OCI-LY7 (cell line): ENCODE measurements around the gene RAD54L2.

Experiments
- EZH2phosphoT487 ChIP-seq: fragments of 200-600 bp; sonication (generic); IDR thresholded peaks from 2 replicates; pipeline ENCODE4 v1.6.1; 2018; ENCODE audit warnings: low read depth, borderline replicate concordance, mild to moderate bottlenecking, mixed run types, antibody characterized with exemption, low read length, moderate library complexity, mixed read lengths
- TF ChIP-seq, protein P1 (sequence below): fragments of 200-600 bp; sonication (generic); conservative IDR thresholded peaks from 2 replicates; pipeline ENCODE4 v1.5.1; 2014; ENCODE audit warnings: mild to moderate bottlenecking, antibody characterized with exemption, low read length, moderate library complexity, mixed read lengths

DNA sequence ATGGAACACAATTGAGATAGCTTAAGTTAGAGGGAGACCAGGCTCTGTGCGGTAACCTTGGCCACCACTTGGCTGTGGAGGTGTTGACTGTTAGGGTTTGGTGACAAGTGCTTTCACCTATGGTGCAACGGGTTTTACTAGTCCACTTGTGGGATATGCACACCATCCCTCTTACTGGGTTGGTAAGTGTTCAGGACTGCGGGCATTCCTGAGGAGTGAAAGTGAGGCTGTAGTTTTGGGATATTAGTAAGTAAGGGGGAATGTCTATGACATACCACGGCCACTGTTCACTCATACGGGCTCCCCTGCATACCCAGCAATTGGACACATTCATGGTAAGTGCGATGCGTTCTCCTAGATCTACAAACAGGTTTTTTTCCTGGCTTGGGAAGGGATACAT, 8.0 kb upstream of the RAD54L2 start:
- TF ChIP-seq, protein P1, sequence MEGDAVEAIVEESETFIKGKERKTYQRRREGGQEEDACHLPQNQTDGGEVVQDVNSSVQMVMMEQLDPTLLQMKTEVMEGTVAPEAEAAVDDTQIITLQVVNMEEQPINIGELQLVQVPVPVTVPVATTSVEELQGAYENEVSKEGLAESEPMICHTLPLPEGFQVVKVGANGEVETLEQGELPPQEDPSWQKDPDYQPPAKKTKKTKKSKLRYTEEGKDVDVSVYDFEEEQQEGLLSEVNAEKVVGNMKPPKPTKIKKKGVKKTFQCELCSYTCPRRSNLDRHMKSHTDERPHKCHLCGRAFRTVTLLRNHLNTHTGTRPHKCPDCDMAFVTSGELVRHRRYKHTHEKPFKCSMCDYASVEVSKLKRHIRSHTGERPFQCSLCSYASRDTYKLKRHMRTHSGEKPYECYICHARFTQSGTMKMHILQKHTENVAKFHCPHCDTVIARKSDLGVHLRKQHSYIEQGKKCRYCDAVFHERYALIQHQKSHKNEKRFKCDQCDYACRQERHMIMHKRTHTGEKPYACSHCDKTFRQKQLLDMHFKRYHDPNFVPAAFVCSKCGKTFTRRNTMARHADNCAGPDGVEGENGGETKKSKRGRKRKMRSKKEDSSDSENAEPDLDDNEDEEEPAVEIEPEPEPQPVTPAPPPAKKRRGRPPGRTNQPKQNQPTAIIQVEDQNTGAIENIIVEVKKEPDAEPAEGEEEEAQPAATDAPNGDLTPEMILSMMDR: no peak
- TF ChIP-seq EZH2phosphoT487: no peak
